GM18526 (cell line): ENCODE measurements around the gene SOAT1.

Source experiments
- POLR2A ChIP-seq: IDR thresholded peaks from 3 replicates; pipeline ENCODE4 v1.6.1; 2011; ENCODE audit not compliant: insufficient read length; ENCODE audit errors: extremely low read depth

Gene SOAT1

GRCh38 chr1:179380299-179380698 lies 86.7 kb downstream of the SOAT1 start:
- no peak for TF ChIP-seq POLR2A

GRCh38 chr1:179384027-179384426 lies 90.4 kb downstream of the SOAT1 start:
- TF ChIP-seq POLR2A = no peak

- no peak for TF ChIP-seq POLR2A
Observed at GRCh38 chr1:179385510-179385909, 91.9 kb downstream of the SOAT1 start.

GRCh38 chr1:179393721-179394120 lies 100.1 kb downstream of the SOAT1 start:
- TF ChIP-seq POLR2A = no peak
